BJ (cell line): ENCODE measurements around the gene ANKRD65. TPM values are rescaled to one million over a fixed set of nuclear protein-coding genes. Genes with fewer than 3 reads are reported as not detected.

Source experiments
- CTCF ChIA-PET: fragments of 350-600 bp; formaldehyde crosslinking; extraction: SDS; loops from one replicate; lab custom pipeline; 2021; ENCODE audit warnings: antibody characterized with exemption, inconsistent platforms; lab: Yijun Ruan, JAX
- POLR2A ChIA-PET: fragments of 300-600 bp; sonication (Branson Sonifier 250); formaldehyde crosslinking; extraction: SDS; loops from one replicate; lab custom pipeline; 2021; ENCODE audit warnings: antibody characterized with exemption; lab: Charles Lee
- DNase-seq: peaks from one replicate; pipeline ENCODE4 v3.0.0-alpha.2; 2011; ENCODE audit warnings: low read depth
- H3K27me3 ChIP-seq: 2 replicates; pipeline ENCODE4 v1.6.0; 2011; ENCODE audit warnings: low read length; ENCODE audit not compliant: control insufficient read depth, insufficient read depth
- H3K36me3 ChIP-seq: 2 replicates; pipeline ENCODE4 v1.5.1; 2011; ENCODE audit warnings: low read length; ENCODE audit not compliant: control insufficient read depth, insufficient read depth
- H3K4me3 ChIP-seq: 2 replicates; pipeline ENCODE4 v1.5.1; 2011; ENCODE audit warnings: low read depth, mild to moderate bottlenecking, control low read depth, low read length
- polyA plus RNA-seq: library from polyadenylated mRNA; depleted of rRNA; stranded (reverse); fragments of >200 nt; gene quantifications from 2 replicates; pipeline ENCODE4 v1.2.3, GENCODE V29; 2011
- TF ChIP-seq, protein P1 (sequence below): IDR thresholded peaks from 2 replicates; pipeline ENCODE4 v1.5.1; 2011; ENCODE audit warnings: low read depth, mild to moderate bottlenecking, control low read depth, inconsistent platforms, low read length, moderate library complexity; ENCODE audit not compliant: insufficient read depth

The ANKRD65 gene
- polyA plus RNA-seq, 1 experiment = 0.43 TPM

DNA sequence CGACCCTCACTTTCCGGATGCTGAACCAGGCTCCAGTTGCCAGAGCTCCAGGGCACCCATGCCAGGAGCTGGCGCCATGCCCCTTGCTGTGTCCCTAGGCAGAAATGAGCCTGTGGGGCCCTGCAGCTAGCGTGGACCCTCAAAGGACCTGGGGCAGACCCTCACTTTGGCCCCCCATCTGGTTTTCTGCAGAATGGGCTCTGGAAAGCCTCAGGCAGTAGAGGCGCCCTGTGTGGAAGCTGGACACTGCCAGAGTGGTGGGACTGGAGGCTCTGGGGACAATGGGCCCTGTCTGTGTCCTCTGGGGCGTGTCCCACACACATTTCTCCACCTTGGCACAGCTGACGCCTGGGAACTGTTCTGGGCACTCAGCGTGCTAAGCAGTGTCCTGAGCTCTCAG is 39.8 kb downstream of the ANKRD65 start:
- ChIA-PET CTCF (no interaction called here), POLR2A (no interaction called here)
- DNase-seq = no peak
- Histone ChIP-seq H3K4me3 (no peak overlapping the region), H3K27me3 (no peaks in the 10 kb centered on the region), H3K36me3 (peaks cover 12% of the 10 kb centered on the region)
- TF ChIP-seq, protein P1, sequence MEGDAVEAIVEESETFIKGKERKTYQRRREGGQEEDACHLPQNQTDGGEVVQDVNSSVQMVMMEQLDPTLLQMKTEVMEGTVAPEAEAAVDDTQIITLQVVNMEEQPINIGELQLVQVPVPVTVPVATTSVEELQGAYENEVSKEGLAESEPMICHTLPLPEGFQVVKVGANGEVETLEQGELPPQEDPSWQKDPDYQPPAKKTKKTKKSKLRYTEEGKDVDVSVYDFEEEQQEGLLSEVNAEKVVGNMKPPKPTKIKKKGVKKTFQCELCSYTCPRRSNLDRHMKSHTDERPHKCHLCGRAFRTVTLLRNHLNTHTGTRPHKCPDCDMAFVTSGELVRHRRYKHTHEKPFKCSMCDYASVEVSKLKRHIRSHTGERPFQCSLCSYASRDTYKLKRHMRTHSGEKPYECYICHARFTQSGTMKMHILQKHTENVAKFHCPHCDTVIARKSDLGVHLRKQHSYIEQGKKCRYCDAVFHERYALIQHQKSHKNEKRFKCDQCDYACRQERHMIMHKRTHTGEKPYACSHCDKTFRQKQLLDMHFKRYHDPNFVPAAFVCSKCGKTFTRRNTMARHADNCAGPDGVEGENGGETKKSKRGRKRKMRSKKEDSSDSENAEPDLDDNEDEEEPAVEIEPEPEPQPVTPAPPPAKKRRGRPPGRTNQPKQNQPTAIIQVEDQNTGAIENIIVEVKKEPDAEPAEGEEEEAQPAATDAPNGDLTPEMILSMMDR = no peak

DNA sequence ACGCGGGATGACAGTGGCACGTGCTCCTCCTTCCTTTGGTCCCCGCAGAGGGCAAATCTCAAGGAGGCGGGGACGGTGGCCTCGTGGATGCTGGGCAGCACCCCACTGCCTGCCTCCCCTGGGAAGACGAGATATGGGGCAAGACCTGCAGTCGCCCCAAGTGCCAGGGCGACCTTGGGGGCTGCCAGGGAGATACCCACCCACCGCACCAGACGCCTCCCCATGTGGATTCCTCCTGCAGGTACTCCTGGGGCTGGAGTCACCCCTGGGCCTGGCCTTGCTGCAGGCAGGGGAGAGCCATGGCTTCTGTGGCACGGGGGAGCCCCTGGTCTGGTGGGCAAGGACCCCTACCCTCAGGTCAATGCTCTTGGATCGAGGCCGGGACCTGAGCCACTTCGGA is 40.2 kb downstream of the ANKRD65 start:
- ChIA-PET POLR2A (no interaction called here), CTCF (no interaction called here)
- no peak overlapping the region for H3K4me3 ChIP-seq
- no peak for DNase-seq
- H3K36me3 ChIP-seq = peaks cover 8% of the 10 kb centered on the region
- TF ChIP-seq, protein P1 = no peak
- no peaks in the 10 kb centered on the region for H3K27me3 ChIP-seq

DNA sequence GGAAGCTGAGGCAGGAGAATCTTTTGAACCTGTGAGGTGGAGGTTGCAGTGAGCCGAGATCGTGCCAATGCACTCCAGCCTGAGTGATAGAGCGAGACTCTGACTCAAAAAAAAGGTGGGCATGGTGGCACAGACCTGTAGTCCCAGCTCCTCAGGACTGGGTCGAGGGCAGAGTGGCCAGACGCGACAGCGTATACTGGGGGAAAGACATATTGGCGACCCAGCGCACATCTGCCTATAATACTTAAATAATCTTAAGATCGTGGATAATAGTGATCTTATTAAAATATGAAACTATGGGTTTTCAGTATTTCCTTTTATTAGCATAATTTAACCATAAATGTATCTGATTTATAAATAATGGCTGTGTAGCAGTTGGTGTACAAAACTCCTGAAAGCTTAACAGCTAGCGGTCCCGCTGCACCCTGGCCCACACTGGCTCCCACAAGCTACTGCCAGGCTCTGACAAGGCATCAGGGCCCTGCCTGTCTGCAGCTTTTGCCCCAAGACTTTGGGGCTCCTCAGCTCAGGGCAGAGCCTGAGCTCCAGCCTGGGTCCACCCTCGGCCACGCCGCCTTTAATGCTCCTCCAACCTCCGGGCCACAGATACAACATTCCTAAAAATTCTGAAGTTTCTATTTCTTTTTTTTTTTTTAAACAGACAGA is 43.4 kb downstream of the ANKRD65 start:
- H3K4me3 ChIP-seq = no peak overlapping the region
- POLR2A ChIA-PET = no interaction called here
- H3K27me3 ChIP-seq = no peaks in the 10 kb centered on the region

DNA sequence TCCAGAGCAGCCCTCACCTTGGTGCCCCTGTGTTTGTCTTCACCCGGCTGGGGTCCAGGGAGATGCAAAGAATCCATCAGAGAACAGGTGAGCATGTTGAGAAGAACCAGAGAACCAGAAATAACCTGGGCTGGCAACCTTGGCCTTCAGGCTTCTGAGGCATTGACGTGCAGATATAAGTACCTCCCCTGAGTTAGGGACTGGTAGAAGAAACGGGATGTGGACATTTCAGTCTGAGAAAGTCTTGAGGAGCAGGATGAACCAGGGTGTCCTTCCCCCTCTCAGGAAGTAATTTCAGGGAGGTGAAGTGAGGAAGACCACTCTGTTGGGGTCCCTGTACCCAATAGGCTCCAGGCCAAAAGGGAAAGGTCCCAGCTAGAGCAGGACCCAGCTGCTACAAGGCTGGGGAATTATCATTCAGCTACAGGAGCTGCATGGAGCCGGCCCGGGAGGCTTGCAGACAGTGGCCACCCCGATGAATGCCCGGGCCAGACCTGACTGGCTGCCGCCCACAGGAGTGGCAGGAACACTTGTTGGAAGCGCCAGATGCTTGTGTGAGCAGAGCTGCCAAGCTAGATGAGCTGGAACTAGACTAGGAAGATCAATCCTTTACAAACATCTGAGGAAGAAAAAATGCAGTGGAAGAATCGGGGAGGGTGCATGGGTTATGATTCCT is 44.4 kb downstream of the ANKRD65 start:
- no peaks in the 10 kb centered on the region for H3K27me3 ChIP-seq
- H3K4me3 ChIP-seq = no peak overlapping the region
- CTCF ChIA-PET = interaction anchor here (1.4 to 1.5 kb wide), 3 partner anchors 14 to 64 kb away, joined by 4 to 6 read pairs (median 5); partner anchors contain the start of gene CCNL2
- TF ChIP-seq, protein P1 = no peak
- peaks cover 9% of the 10 kb centered on the region for H3K36me3 ChIP-seq
- DNase-seq = no peak
- POLR2A ChIA-PET = no interaction called here

More for the DNA sequence above, 43.4 kb downstream of the ANKRD65 start:
- DNase-seq = no peak
- H3K36me3 ChIP-seq = peaks cover 8% of the 10 kb centered on the region
- CTCF ChIA-PET = interaction anchor here (1.3 kb wide), 2 partner anchors 22 to 25 kb away, joined by 3 to 4 read pairs; partner anchors contain the start of gene CCNL2
- TF ChIP-seq, protein P1 = no peak

DNA sequence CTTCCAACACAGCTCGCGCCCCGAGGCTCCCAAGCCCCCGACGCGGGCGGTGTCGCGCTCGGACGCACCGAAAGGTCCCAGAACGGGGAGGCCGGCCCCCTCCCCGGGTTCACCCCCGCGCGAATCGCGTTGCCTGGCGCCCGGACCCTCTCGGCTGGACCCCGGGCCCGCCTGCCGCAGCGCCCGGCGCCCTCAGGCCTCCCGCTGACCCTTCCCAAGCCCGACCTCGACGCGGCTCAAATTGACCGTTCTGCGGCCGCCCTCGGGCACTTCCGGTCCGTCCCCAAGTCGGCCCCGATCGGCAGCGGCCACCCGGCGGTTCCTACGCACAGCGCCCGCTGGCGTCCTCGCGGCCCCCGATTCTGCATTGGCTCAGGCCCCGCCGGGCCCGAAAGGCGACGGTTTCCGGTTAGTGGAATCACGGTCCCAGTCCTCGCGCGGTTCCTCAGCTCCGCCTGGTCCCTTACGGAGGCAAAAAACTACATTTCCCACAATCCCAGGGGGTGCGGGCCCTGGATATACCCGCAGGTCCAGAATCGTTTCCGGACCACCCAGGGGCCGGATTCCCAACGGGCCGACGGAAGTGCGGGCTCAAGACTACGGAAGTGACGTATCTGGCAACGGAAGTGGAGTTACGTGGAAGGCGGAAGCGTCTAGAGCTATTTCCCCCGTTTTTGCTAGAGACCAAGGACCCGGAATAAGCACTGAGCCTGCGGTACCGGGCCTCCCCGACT is 46.0 kb downstream of the ANKRD65 start, which contains the start of gene AURKAIP1:
AURKAIP1 (minus strand) TSS at position 279 of the 734 bp plus-strand sequence. CDS start 451 bp downstream, outside the sequence.
- ChIA-PET CTCF (interaction anchor here (0.6 to 6.4 kb wide), 10 partner anchors 10 to 1941 kb away, joined by 3 to 46 read pairs (median 4); partner anchors contain the start of genes CCNL2 and DVL1), POLR2A (interaction anchor here (0.5 to 1.2 kb wide), 8 partner anchors 16 to 534 kb away, joined by 3 to 19 read pairs (median 5); partner anchors contain the start of genes CCNL2 and MXRA8)
- TF ChIP-seq, protein P1 = peak; percentile 51
- Histone ChIP-seq H3K27me3 (no peaks in the 10 kb centered on the region), H3K36me3 (peaks cover 5% of the 10 kb centered on the region), H3K4me3 (peak within 1 kb of the TSS; percentile 78)
- DNase-seq = peak; percentile 99
